ENCODE measurements around the gene DRD5. TPM values are rescaled to one million over a fixed set of nuclear protein-coding genes. Genes with fewer than 3 reads are reported as not detected.

DRD5 gene
- total and polyA plus RNA-seq, 10 of the 15 experiments (the other 5 are each of a cell fraction or from before 2014, with no cell fraction given) = not detected

GRCh38 chr4:9820343-9820742 is 38.9 kb downstream of the DRD5 start:
- Histone ChIP-seq H3K9ac (ENCODE audit: control insufficient read depth, insufficient read depth, low read length) (no peak overlapping the region), H3K27me3 (replicated peaks in 1 of 2; ENCODE audit: control insufficient read depth in 2 of 2, insufficient read depth in 2 of 2, low read length in 1 of 2) (no peaks in the 10 kb centered on the region; a peak in 1 of 4 replicates), H3K79me2 (ENCODE audit: control insufficient read depth, insufficient read depth, low read length) (no peaks in the 10 kb centered on the region), H3K4me3 (no peak overlapping the region), H3K4me1 (ENCODE audit: control insufficient read depth, insufficient read depth, low read length) (no peaks in the 10 kb centered on the region), H3K9me3 (replicated peaks; ENCODE audit: control insufficient read depth, insufficient read depth, low read length) (no peaks in the 10 kb centered on the region; the same call in 2 of the 3 replicates), H2AFZ (ENCODE audit: control insufficient read depth, low read depth, low read length) (no peak overlapping the region), H3K36me3 (ENCODE audit: control insufficient read depth in 2 of 2, insufficient read depth in 2 of 2, low read length in 1 of 2) (no peaks in the 10 kb centered on the region), H3K27ac (ENCODE audit: control insufficient read depth, insufficient read depth) (no peak overlapping the region), H4K20me1 (ENCODE audit: control insufficient read depth, insufficient read depth) (no peaks in the 10 kb centered on the region), H3K4me2 (ENCODE audit: control insufficient read depth, insufficient read depth) (no peak overlapping the region)
- BruUV-seq (replicated peaks) = no TSS peak
- intact Hi-C loops (cut with micrococcal nuclease; ENCODE audit: unreplicated experiment) (no loop called here), in situ Hi-C loops (cut with MboI) (no loop called here)
- no peak for TF ChIP-seq MYC (IDR thresholded peaks at IDR 0.05; ENCODE audit: insufficient read depth, insufficient read length, insufficient replicate concordance, low read length, severe bottlenecking)
- ChIA-PET POLR2A (no interaction called here), SMC1A (ENCODE audit: uncharacterized antibody, unreplicated experiment) (interaction anchor here (1.5 kb wide), 1 partner anchor 187 kb away, joined by 5 read pairs; no protein-coding TSS in a partner anchor), RAD21 (ENCODE audit: unreplicated experiment) (no interaction called here), CTCF (interaction anchor here (1.1 kb wide), 1 partner anchor 19 kb away, joined by 4 read pairs; no protein-coding TSS in a partner anchor)
- FAIRE-seq = no peak
- WGBS (ENCODE audit: insufficient coverage, insufficient replicate concordance, low lambda C conversion rate, missing lambda C conversion rate) = 35% methylated on average over 5 of the region's 5 CpGs
- DNase-seq (ENCODE audit: low read depth, low spot score) = no peak
- no peak for ATAC-seq

GRCh38 chr4:9825049-9825448 is 43.6 kb downstream of the DRD5 start:
- SMC1A ChIA-PET (ENCODE audit: uncharacterized antibody, unreplicated experiment) = interaction anchor here (0.9 to 1.9 kb wide), 3 partner anchors 70 to 186 kb away, joined by 3 to 6 read pairs (median 5); no protein-coding TSS in a partner anchor
- Histone ChIP-seq H2AFZ (ENCODE audit: control insufficient read depth, low read depth, low read length) (no peak overlapping the region), H3K9me3 (replicated peaks; ENCODE audit: control insufficient read depth, insufficient read depth, low read length) (no peaks in the 10 kb centered on the region), H4K20me1 (ENCODE audit: control insufficient read depth, insufficient read depth) (no peaks in the 10 kb centered on the region), H3K36me3 (ENCODE audit: control insufficient read depth in 2 of 2, insufficient read depth in 2 of 2, low read length in 1 of 2) (no peaks in the 10 kb centered on the region), H3K4me1 (ENCODE audit: control insufficient read depth, insufficient read depth, low read length) (no peaks in the 10 kb centered on the region), H3K4me3 (no peak overlapping the region), H3K27me3 (replicated peaks in 1 of 2; ENCODE audit: control insufficient read depth in 2 of 2, insufficient read depth in 2 of 2, low read length in 1 of 2) (no peaks in the 10 kb centered on the region; a peak in 1 of 4 replicates), H3K79me2 (ENCODE audit: control insufficient read depth, insufficient read depth, low read length) (no peaks in the 10 kb centered on the region), H3K4me2 (ENCODE audit: control insufficient read depth, insufficient read depth) (no peak overlapping the region), H3K9ac (ENCODE audit: control insufficient read depth, insufficient read depth, low read length) (no peak overlapping the region), H3K27ac (ENCODE audit: control insufficient read depth, insufficient read depth) (no peak overlapping the region)
- POLR2A ChIA-PET = no interaction called here
- CTCF ChIA-PET = interaction anchor here (1.1 kb wide), 2 partner anchors 189 to 194 kb away, joined by 3 read pairs; no protein-coding TSS in a partner anchor
- ATAC-seq (peak; percentile 86), FAIRE-seq (no peak), DNase-seq (ENCODE audit: low read depth, low spot score) (no peak)
- 3% methylated on average over 3 of the region's 3 CpGs for WGBS (ENCODE audit: insufficient coverage, insufficient replicate concordance, low lambda C conversion rate, missing lambda C conversion rate)
- RAD21 ChIA-PET (ENCODE audit: unreplicated experiment) = no interaction called here
- in situ Hi-C loops (cut with MboI) = no loop called here
- BruUV-seq (replicated peaks) = no TSS peak
- intact Hi-C loops (cut with micrococcal nuclease; ENCODE audit: unreplicated experiment) = no loop called here
- TF ChIP-seq, protein P1, sequence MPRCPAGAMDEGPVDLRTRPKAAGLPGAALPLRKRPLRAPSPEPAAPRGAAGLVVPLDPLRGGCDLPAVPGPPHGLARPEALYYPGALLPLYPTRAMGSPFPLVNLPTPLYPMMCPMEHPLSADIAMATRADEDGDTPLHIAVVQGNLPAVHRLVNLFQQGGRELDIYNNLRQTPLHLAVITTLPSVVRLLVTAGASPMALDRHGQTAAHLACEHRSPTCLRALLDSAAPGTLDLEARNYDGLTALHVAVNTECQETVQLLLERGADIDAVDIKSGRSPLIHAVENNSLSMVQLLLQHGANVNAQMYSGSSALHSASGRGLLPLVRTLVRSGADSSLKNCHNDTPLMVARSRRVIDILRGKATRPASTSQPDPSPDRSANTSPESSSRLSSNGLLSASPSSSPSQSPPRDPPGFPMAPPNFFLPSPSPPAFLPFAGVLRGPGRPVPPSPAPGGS (IDR thresholded peaks at IDR 0.05; ENCODE audit: borderline replicate concordance, insufficient read depth, low read depth, low read length, poor library complexity, severe bottlenecking) = peak; percentile 42
- TF ChIP-seq ZNF24 (IDR thresholded peaks at IDR 0.05) (no peak), ZBTB33 (IDR thresholded peaks at IDR 0.05) (no peak), NFIC (IDR thresholded peaks at IDR 0.05; ENCODE audit: low read depth, low read length) (no peak), ZSCAN29 (IDR thresholded peaks at IDR 0.05) (no peak), HDAC6 (IDR thresholded peaks at IDR 0.05; ENCODE audit: unreplicated experiment) (no peak), CREM (IDR thresholded peaks at IDR 0.05; ENCODE audit: low read depth) (no peak), RUNX3 (IDR thresholded peaks at IDR 0.05; ENCODE audit: low read length) (peak; percentile 12; the same call in 1 of the 2 replicates), PBX3 (IDR thresholded peaks at IDR 0.05; ENCODE audit: insufficient replicate concordance, low read depth, low read length) (peak; percentile 63), KLF5 (IDR thresholded peaks at IDR 0.05; ENCODE audit: partially characterized antibody) (no peak)
- TF ChIP-seq, protein P2, sequence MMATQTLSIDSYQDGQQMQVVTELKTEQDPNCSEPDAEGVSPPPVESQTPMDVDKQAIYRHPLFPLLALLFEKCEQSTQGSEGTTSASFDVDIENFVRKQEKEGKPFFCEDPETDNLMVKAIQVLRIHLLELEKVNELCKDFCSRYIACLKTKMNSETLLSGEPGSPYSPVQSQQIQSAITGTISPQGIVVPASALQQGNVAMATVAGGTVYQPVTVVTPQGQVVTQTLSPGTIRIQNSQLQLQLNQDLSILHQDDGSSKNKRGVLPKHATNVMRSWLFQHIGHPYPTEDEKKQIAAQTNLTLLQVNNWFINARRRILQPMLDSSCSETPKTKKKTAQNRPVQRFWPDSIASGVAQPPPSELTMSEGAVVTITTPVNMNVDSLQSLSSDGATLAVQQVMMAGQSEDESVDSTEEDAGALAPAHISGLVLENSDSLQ (IDR thresholded peaks at IDR 0.05) = peak; percentile 74

All from GM12878 (cell line).